ENCODE measurements around the gene ADM2.

ADM2 gene

GRCh38 chr22:50446708-50447575 is 34.4 kb upstream of the ADM2 start:
- TF ChIP-seq, protein P1, sequence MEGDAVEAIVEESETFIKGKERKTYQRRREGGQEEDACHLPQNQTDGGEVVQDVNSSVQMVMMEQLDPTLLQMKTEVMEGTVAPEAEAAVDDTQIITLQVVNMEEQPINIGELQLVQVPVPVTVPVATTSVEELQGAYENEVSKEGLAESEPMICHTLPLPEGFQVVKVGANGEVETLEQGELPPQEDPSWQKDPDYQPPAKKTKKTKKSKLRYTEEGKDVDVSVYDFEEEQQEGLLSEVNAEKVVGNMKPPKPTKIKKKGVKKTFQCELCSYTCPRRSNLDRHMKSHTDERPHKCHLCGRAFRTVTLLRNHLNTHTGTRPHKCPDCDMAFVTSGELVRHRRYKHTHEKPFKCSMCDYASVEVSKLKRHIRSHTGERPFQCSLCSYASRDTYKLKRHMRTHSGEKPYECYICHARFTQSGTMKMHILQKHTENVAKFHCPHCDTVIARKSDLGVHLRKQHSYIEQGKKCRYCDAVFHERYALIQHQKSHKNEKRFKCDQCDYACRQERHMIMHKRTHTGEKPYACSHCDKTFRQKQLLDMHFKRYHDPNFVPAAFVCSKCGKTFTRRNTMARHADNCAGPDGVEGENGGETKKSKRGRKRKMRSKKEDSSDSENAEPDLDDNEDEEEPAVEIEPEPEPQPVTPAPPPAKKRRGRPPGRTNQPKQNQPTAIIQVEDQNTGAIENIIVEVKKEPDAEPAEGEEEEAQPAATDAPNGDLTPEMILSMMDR (IDR thresholded peaks at IDR 0.05; ENCODE audit: borderline replicate concordance, insufficient read depth, low read depth, low read length), result no peak
- no peak overlapping the region for H3K4me3 ChIP-seq (ENCODE audit: low read depth, low read length)

GRCh38 chr22:50447576-50448551 is 33.5 kb upstream of the ADM2 start:
- H3K4me3 ChIP-seq (ENCODE audit: low read depth, low read length), result no peak overlapping the region
- TF ChIP-seq, protein P1 (IDR thresholded peaks at IDR 0.05; ENCODE audit: borderline replicate concordance, insufficient read depth, low read depth, low read length), result no peak

GRCh38 chr22:50452649-50453048 is 28.7 kb upstream of the ADM2 start:
- no peak overlapping the region for H3K4me3 ChIP-seq (ENCODE audit: low read depth, low read length)
- TF ChIP-seq, protein P1 (IDR thresholded peaks at IDR 0.05; ENCODE audit: borderline replicate concordance, insufficient read depth, low read depth, low read length), result no peak

GRCh38 chr22:50454556-50455075 is 26.7 kb upstream of the ADM2 start:
- TF ChIP-seq, protein P1 (IDR thresholded peaks at IDR 0.05; ENCODE audit: borderline replicate concordance, insufficient read depth, low read depth, low read length), result no peak
- H3K4me3 ChIP-seq (ENCODE audit: low read depth, low read length), result no peak overlapping the region

GRCh38 chr22:50455201-50455600 is 26.1 kb upstream of the ADM2 start:
- TF ChIP-seq, protein P1 (IDR thresholded peaks at IDR 0.05; ENCODE audit: borderline replicate concordance, insufficient read depth, low read depth, low read length), result no peak
- H3K4me3 ChIP-seq (ENCODE audit: low read depth, low read length), result no peak overlapping the region

DNA sequence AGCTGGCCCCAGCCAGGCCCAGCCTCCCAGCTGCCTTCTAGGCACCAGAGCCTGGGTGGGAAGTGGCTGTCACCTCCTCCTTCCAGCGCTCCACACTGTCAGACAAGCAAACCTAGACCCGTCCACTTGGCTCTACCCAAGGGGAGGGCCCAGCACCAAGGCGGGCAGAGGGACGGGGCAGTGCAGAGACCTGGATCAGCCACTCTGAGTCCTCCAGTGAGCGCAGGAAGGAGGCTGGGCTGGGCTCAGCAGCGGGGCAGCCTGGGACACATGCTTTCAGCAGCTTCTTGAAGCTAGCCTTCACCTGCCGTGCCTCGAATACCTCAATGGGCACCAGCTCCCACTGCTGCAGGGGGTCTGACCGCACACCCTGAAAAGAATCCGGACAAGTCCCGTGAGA is 25.3 kb upstream of the ADM2 start:
- H3K4me3 ChIP-seq (ENCODE audit: low read depth, low read length), result no peak overlapping the region
- TF ChIP-seq, protein P1 (IDR thresholded peaks at IDR 0.05; ENCODE audit: borderline replicate concordance, insufficient read depth, low read depth, low read length), result no peak
